ENCODE data around the gene RNU1-1. TPM values are rescaled to one million over a fixed set of nuclear protein-coding genes. Genes with fewer than 3 reads are reported as not detected.
A peak's percentile ranks its signal among the peaks of the same experiment; 100 is the strongest.
"Not testable (repeated sequence)": the region's sequence is repeated elsewhere in the genome, so short reads cannot be mapped to it uniquely, and the experiment has no call there.

The RNU1-1 gene
- total RNA-seq (under 1 TPM; under 0.01 TPM), polyA plus RNA-seq (10 to 100 TPM in 1 of 2 donors, not detected in 1; 16.7 TPM)

GRCh38 chr1:16514107-16515055 is at the start of gene RNU1-1:
RNU1-1 (minus strand) TSS chr1:16514285.
- DNase-seq (ENCODE audit: low spot score) = peak; percentile 71

GRCh38 chr1:16561035-16561434 is 47.0 kb upstream of the RNU1-1 start:
- not testable (repeated sequence) for H3K27ac ChIP-seq (ENCODE audit: low read depth in 1 of 2, low read length in 2 of 2); DNase-seq (ENCODE audit: low spot score); H3K36me3 ChIP-seq (ENCODE audit: control insufficient read depth in 4 of 4, insufficient read depth in 3 of 4, low read depth in 1 of 4, low read length in 3 of 4); H3K4me1 ChIP-seq (ENCODE audit: control insufficient read depth in 4 of 4, insufficient read depth in 4 of 4, low read length in 3 of 4); H3K9me3 ChIP-seq (ENCODE audit: control insufficient read depth in 4 of 4, low read length in 3 of 4); H3K4me3 ChIP-seq (ENCODE audit: low read depth in 1 of 3, low read length in 3 of 3); H3K9ac ChIP-seq (ENCODE audit: low read depth in 1 of 2, low read length in 2 of 2); H3K27me3 ChIP-seq (ENCODE audit: control insufficient read depth in 4 of 4, insufficient read depth in 4 of 4, low read length in 3 of 4)
- 93% methylated on average over 3 of the region's 4 CpGs for WGBS

More at GRCh38 chr1:16514107-16515055, at the start of gene RNU1-1:
- Histone ChIP-seq H3K27ac (ENCODE audit: low read depth in 1 of 2, low read length in 2 of 2) (peak within 1 kb of the TSS; percentile 70 to 78), H3K9ac (ENCODE audit: low read depth in 1 of 2, low read length in 2 of 2) (peak within 1 kb of the TSS in 1 of 2 donors; percentile 77), H3K4me3 (ENCODE audit: low read depth in 1 of 3, low read length in 3 of 3) (peak within 1 kb of the TSS in 2 of 3 donors; percentile 27 to 48)
- not testable (repeated sequence) for H3K4me1 ChIP-seq (ENCODE audit: control insufficient read depth in 4 of 4, insufficient read depth in 4 of 4, low read length in 3 of 4); H3K9me3 ChIP-seq (ENCODE audit: control insufficient read depth in 4 of 4, low read length in 3 of 4); H3K36me3 ChIP-seq (ENCODE audit: control insufficient read depth in 4 of 4, insufficient read depth in 3 of 4, low read depth in 1 of 4, low read length in 3 of 4); H3K27me3 ChIP-seq (ENCODE audit: control insufficient read depth in 4 of 4, insufficient read depth in 4 of 4, low read length in 3 of 4)
- WGBS = 2% methylated on average over 35 of the region's 40 CpGs
- TF ChIP-seq SP1 (IDR thresholded peaks at IDR 0.05) (peak; percentile 25), EGR1 (IDR thresholded peaks at IDR 0.05; ENCODE audit: low read depth in 2 of 2) (peak in 1 of 2 donors; percentile 14), GABPA (IDR thresholded peaks at IDR 0.05 in 1 of 2, conservative IDR thresholded peaks at IDR 0.05 in 1 of 2) (peak in 1 of 2 donors; percentile 53), MAX (IDR thresholded peaks at IDR 0.05) (peak; percentile 6)

GRCh38 chr1:16560498-16560897 is 46.4 kb upstream of the RNU1-1 start:
- H3K9ac ChIP-seq (ENCODE audit: low read depth in 1 of 2, low read length in 2 of 2); H3K4me1 ChIP-seq (ENCODE audit: control insufficient read depth in 4 of 4, insufficient read depth in 4 of 4, low read length in 3 of 4); DNase-seq (ENCODE audit: low spot score); H3K27ac ChIP-seq (ENCODE audit: low read depth in 1 of 2, low read length in 2 of 2); H3K4me3 ChIP-seq (ENCODE audit: low read depth in 1 of 3, low read length in 3 of 3); H3K27me3 ChIP-seq (ENCODE audit: control insufficient read depth in 4 of 4, insufficient read depth in 4 of 4, low read length in 3 of 4); H3K9me3 ChIP-seq (ENCODE audit: control insufficient read depth in 4 of 4, low read length in 3 of 4); H3K36me3 ChIP-seq (ENCODE audit: control insufficient read depth in 4 of 4, insufficient read depth in 3 of 4, low read depth in 1 of 4, low read length in 3 of 4): not testable (repeated sequence)
- WGBS = 81% methylated on average over 4 of the region's 6 CpGs

- H3K9me3 ChIP-seq (ENCODE audit: control insufficient read depth in 4 of 4, low read length in 3 of 4); H3K27me3 ChIP-seq (ENCODE audit: control insufficient read depth in 4 of 4, insufficient read depth in 4 of 4, low read length in 3 of 4); H3K4me1 ChIP-seq (ENCODE audit: control insufficient read depth in 4 of 4, insufficient read depth in 4 of 4, low read length in 3 of 4); H3K27ac ChIP-seq (ENCODE audit: low read depth in 1 of 2, low read length in 2 of 2); H3K36me3 ChIP-seq (ENCODE audit: control insufficient read depth in 4 of 4, insufficient read depth in 3 of 4, low read depth in 1 of 4, low read length in 3 of 4); DNase-seq (ENCODE audit: low spot score); H3K9ac ChIP-seq (ENCODE audit: low read depth in 1 of 2, low read length in 2 of 2); H3K4me3 ChIP-seq (ENCODE audit: low read depth in 1 of 3, low read length in 3 of 3): not testable (repeated sequence)
- WGBS = no CpG with 5 or more reads among the region's 5 CpGs
These were observed 45.6 kb upstream of the RNU1-1 start for GRCh38 chr1:16559688-16560087.

GRCh38 chr1:16557034-16557433 is 42.9 kb upstream of the RNU1-1 start:
- not testable (repeated sequence) for H3K9ac ChIP-seq (ENCODE audit: low read depth in 1 of 2, low read length in 2 of 2); H3K9me3 ChIP-seq (ENCODE audit: control insufficient read depth in 4 of 4, low read length in 3 of 4); H3K4me1 ChIP-seq (ENCODE audit: control insufficient read depth in 4 of 4, insufficient read depth in 4 of 4, low read length in 3 of 4); H3K4me3 ChIP-seq (ENCODE audit: low read depth in 1 of 3, low read length in 3 of 3); H3K27me3 ChIP-seq (ENCODE audit: control insufficient read depth in 4 of 4, insufficient read depth in 4 of 4, low read length in 3 of 4); H3K36me3 ChIP-seq (ENCODE audit: control insufficient read depth in 4 of 4, insufficient read depth in 3 of 4, low read depth in 1 of 4, low read length in 3 of 4); H3K27ac ChIP-seq (ENCODE audit: low read depth in 1 of 2, low read length in 2 of 2); DNase-seq (ENCODE audit: low spot score)
- WGBS = 87% methylated on average over 3 of the region's 3 CpGs

- H3K9ac ChIP-seq (ENCODE audit: low read depth in 1 of 2, low read length in 2 of 2); H3K27me3 ChIP-seq (ENCODE audit: control insufficient read depth in 4 of 4, insufficient read depth in 4 of 4, low read length in 3 of 4); H3K4me3 ChIP-seq (ENCODE audit: low read depth in 1 of 3, low read length in 3 of 3); DNase-seq (ENCODE audit: low spot score); H3K4me1 ChIP-seq (ENCODE audit: control insufficient read depth in 4 of 4, insufficient read depth in 4 of 4, low read length in 3 of 4); H3K27ac ChIP-seq (ENCODE audit: low read depth in 1 of 2, low read length in 2 of 2); H3K9me3 ChIP-seq (ENCODE audit: control insufficient read depth in 4 of 4, low read length in 3 of 4); H3K36me3 ChIP-seq (ENCODE audit: control insufficient read depth in 4 of 4, insufficient read depth in 3 of 4, low read depth in 1 of 4, low read length in 3 of 4): not testable (repeated sequence)
- 93% methylated on average over 9 of the region's 11 CpGs for WGBS
These were observed 39.2 kb upstream of the RNU1-1 start for GRCh38 chr1:16553244-16553643.

- H3K27ac ChIP-seq (ENCODE audit: low read depth in 1 of 2, low read length in 2 of 2); DNase-seq (ENCODE audit: low spot score); H3K4me1 ChIP-seq (ENCODE audit: control insufficient read depth in 4 of 4, insufficient read depth in 4 of 4, low read length in 3 of 4); H3K9me3 ChIP-seq (ENCODE audit: control insufficient read depth in 4 of 4, low read length in 3 of 4); H3K27me3 ChIP-seq (ENCODE audit: control insufficient read depth in 4 of 4, insufficient read depth in 4 of 4, low read length in 3 of 4); H3K36me3 ChIP-seq (ENCODE audit: control insufficient read depth in 4 of 4, insufficient read depth in 3 of 4, low read depth in 1 of 4, low read length in 3 of 4); H3K4me3 ChIP-seq (ENCODE audit: low read depth in 1 of 3, low read length in 3 of 3); H3K9ac ChIP-seq (ENCODE audit: low read depth in 1 of 2, low read length in 2 of 2): not testable (repeated sequence)
- WGBS = 79% methylated on average over 1 of the region's 1 CpG
These were observed 36.3 kb upstream of the RNU1-1 start for GRCh38 chr1:16550212-16550918.

All from liver (tissue), 9 donors.